T-helper 2 cell treated with Interferon-gamma antibody and Interleukin-4, amounts not matched to agents 5 μg/mL and 100 μg/mL, for 36 hours (primary cell): ENCODE measurements around the gene ADARB1.
"Not testable (repeated sequence)": the region's sequence is repeated elsewhere in the genome, so short reads cannot be mapped to it uniquely, and the experiment has no call there.

Source experiments
- DNase-seq: peaks from one replicate; pipeline ENCODE4 v3.0.0; 2021; ENCODE audit warnings: low spot score
- H3K27ac Mint-ChIP-seq: one replicate; pipeline ENCODE4 v1.8.0; 2021; ENCODE audit warnings: mild to moderate bottlenecking, mixed read lengths
- H3K27me3 Mint-ChIP-seq: one replicate; pipeline ENCODE4 v1.8.0; 2021; ENCODE audit warnings: low read depth, mixed read lengths
- H3K36me3 Mint-ChIP-seq: one replicate; pipeline ENCODE4 v1.8.0; 2021; ENCODE audit warnings: low read depth, mixed read lengths
- H3K4me1 Mint-ChIP-seq: one replicate; pipeline ENCODE4 v1.8.0; 2021; ENCODE audit warnings: low read depth, mixed read lengths
- H3K4me3 Mint-ChIP-seq: one replicate; pipeline ENCODE4 v1.8.0; 2022; ENCODE audit warnings: mild to moderate bottlenecking, moderate library complexity, mixed read lengths
- H3K9me3 Mint-ChIP-seq: one replicate; pipeline ENCODE4 v1.8.0; 2021; ENCODE audit warnings: mixed read lengths

ADARB1 gene

GRCh38 chr21:45134279-45135076 is 60.1 kb downstream of the ADARB1 start:
- H3K27ac Mint-ChIP-seq, result no peak overlapping the region
- H3K27me3 Mint-ChIP-seq, result no peaks in the 10 kb centered on the region
- DNase-seq, result no peak
- no peak overlapping the region for H3K4me3 Mint-ChIP-seq
- no peaks in the 10 kb centered on the region for H3K9me3 Mint-ChIP-seq
- H3K4me1 Mint-ChIP-seq, result peaks cover 10% of the 10 kb centered on the region
- H3K36me3 Mint-ChIP-seq, result peaks cover 3% of the 10 kb centered on the region

- Mint-ChIP-seq H3K9me3 (no peaks in the 10 kb centered on the region), H3K27me3 (no peaks in the 10 kb centered on the region), H3K4me1 (peaks cover 11% of the 10 kb centered on the region), H3K36me3 (peaks cover 3% of the 10 kb centered on the region), H3K4me3 (no peak overlapping the region), H3K27ac (no peak overlapping the region)
- DNase-seq, result no peak
These were observed 60.7 kb downstream of the ADARB1 start for GRCh38 chr21:45135122-45135521.

GRCh38 chr21:45135868-45136267 is 61.5 kb downstream of the ADARB1 start:
- Mint-ChIP-seq H3K4me3 (no peak overlapping the region), H3K4me1 (peaks cover 15% of the 10 kb centered on the region), H3K27me3 (no peaks in the 10 kb centered on the region), H3K27ac (no peak overlapping the region), H3K9me3 (no peaks in the 10 kb centered on the region), H3K36me3 (peaks cover 3% of the 10 kb centered on the region)
- DNase-seq, result no peak

- Mint-ChIP-seq H3K36me3 (peaks cover 3% of the 10 kb centered on the region), H3K4me1 (peaks cover 15% of the 10 kb centered on the region), H3K27me3 (no peaks in the 10 kb centered on the region), H3K27ac (no peak overlapping the region), H3K9me3 (no peaks in the 10 kb centered on the region), H3K4me3 (no peak overlapping the region)
- DNase-seq, result no peak
These were observed 62.1 kb downstream of the ADARB1 start for GRCh38 chr21:45136500-45136899.

DNA sequence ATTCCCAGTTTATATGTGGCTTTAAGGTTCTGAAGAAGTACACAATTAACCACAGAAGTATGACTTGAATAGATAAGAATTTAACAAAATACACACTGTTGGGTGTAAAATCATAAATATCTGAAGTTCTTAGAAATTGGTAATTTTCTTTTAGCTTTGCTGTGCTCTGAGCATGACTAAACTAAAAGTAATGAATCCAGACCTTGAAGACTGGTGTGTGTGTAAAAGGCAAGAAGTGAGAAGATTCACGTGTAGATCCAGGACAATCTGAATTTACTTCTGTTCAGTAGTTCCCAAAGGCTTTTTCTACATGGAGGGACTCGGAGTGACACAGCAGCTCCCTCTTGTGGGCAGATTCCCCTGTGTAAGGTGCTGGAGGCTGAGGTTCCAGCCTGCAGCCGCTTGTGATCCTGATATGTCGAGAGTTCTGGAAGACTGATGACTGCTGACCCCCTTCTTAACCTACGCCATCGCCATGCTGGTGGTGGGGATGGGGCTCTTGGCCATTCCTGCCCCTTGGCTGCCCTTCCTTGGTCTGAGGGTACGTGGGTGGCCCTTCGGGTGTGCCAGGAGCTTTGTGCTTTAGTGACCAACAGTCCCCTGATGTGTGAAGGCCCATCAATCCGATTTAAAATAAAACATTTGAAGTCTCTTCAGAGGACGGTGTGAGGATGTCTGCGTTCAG is 62.7 kb downstream of the ADARB1 start:
- no peak overlapping the region for H3K4me3 Mint-ChIP-seq
- H3K27ac Mint-ChIP-seq, result no peak overlapping the region
- H3K36me3 Mint-ChIP-seq, result peaks cover 3% of the 10 kb centered on the region
- no peaks in the 10 kb centered on the region for H3K27me3 Mint-ChIP-seq
- H3K9me3 Mint-ChIP-seq, result no peaks in the 10 kb centered on the region
- peak; percentile 39 for DNase-seq
- H3K4me1 Mint-ChIP-seq, result peaks cover 15% of the 10 kb centered on the region

GRCh38 chr21:45137612-45137937 is 63.2 kb downstream of the ADARB1 start:
- H3K27ac Mint-ChIP-seq, result no peak overlapping the region
- H3K4me3 Mint-ChIP-seq, result no peak overlapping the region
- H3K9me3 Mint-ChIP-seq, result no peaks in the 10 kb centered on the region
- no peaks in the 10 kb centered on the region for H3K27me3 Mint-ChIP-seq
- DNase-seq, result no peak
- peaks cover 15% of the 10 kb centered on the region for H3K4me1 Mint-ChIP-seq
- H3K36me3 Mint-ChIP-seq, result peaks cover 4% of the 10 kb centered on the region

DNA sequence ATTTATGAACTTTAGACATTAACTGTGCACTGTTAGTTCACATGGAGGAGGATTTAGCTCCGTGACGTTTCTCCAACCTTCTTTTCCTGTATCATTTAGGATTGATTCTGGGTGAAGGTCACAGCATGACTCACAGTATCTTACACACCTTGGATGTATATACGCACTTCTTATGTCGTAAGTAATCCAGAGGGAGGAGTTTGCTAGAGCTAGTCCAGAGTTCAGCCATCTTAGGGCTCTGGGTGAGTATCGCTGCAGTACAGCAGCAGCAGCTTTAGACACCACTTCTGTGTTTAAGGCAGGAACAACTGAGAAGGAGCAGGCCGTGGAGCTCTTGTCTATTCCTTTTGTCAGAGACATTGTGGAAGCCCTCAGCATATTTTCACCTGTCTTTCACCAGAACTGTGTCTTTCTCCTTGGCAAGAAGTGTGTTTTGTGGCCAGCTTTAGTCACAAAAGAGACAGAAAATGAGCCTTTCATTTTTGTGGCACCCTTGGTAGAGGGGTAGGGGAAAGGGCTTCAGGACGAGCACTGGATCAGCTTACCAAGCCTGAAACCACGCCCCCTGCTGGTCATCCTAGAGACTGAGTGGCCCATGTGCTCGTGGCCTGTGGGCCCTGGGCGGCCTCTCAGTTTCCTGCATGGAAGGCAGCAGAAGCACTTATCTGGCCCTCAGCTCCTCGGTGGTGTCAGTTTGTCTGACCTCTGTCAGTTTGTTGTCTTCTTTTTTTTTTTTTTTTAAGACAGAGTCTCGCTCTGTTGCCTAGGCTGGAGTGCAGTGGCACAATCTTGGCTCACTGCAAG is 64.0 kb downstream of the ADARB1 start:
- Mint-ChIP-seq H3K27me3 (no peaks in the 10 kb centered on the region), H3K27ac (no peak overlapping the region), H3K4me1 (peaks cover 12% of the 10 kb centered on the region), H3K4me3 (no peak overlapping the region), H3K36me3 (peaks cover 2% of the 10 kb centered on the region), H3K9me3 (no peaks in the 10 kb centered on the region)
- peak; percentile 64 for DNase-seq

DNA sequence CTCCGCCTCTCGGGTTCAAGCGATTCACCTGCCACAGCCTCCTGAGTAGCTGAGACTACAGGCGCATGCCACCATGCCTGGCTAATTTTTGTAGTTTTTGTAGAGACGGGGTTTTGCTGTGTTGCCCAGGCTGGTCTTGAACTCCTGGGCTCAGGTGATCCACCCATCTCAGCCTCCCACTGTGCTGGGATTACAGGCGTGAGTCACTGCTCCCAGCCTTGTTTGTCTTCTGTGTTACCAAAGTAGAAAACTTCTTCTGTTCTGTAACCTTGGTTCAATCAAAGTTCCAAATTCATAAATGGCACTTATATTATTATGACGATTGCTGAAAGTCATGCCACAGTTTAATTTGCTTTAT is 64.6 kb downstream of the ADARB1 start:
- not testable (repeated sequence) for DNase-seq, H3K27me3 Mint-ChIP-seq, H3K36me3 Mint-ChIP-seq, H3K27ac Mint-ChIP-seq, H3K9me3 Mint-ChIP-seq, H3K4me3 Mint-ChIP-seq
- H3K4me1 Mint-ChIP-seq, result peaks cover 12% of the 10 kb centered on the region

GRCh38 chr21:45139473-45139872 is 65.1 kb downstream of the ADARB1 start:
- no peaks in the 10 kb centered on the region for H3K27me3 Mint-ChIP-seq
- DNase-seq, result no peak
- H3K9me3 Mint-ChIP-seq, result no peaks in the 10 kb centered on the region
- no peak overlapping the region for H3K4me3 Mint-ChIP-seq
- peaks cover 12% of the 10 kb centered on the region for H3K4me1 Mint-ChIP-seq
- H3K27ac Mint-ChIP-seq, result no peak overlapping the region
- peaks cover 2% of the 10 kb centered on the region for H3K36me3 Mint-ChIP-seq

GRCh38 chr21:45140346-45140940 is 66.1 kb downstream of the ADARB1 start:
- H3K27ac Mint-ChIP-seq, result no peak overlapping the region
- no peaks in the 10 kb centered on the region for H3K27me3 Mint-ChIP-seq
- no peaks in the 10 kb centered on the region for H3K9me3 Mint-ChIP-seq
- peaks cover 12% of the 10 kb centered on the region for H3K4me1 Mint-ChIP-seq
- DNase-seq, result peak; percentile 61
- peaks cover 2% of the 10 kb centered on the region for H3K36me3 Mint-ChIP-seq
- no peak overlapping the region for H3K4me3 Mint-ChIP-seq

DNA sequence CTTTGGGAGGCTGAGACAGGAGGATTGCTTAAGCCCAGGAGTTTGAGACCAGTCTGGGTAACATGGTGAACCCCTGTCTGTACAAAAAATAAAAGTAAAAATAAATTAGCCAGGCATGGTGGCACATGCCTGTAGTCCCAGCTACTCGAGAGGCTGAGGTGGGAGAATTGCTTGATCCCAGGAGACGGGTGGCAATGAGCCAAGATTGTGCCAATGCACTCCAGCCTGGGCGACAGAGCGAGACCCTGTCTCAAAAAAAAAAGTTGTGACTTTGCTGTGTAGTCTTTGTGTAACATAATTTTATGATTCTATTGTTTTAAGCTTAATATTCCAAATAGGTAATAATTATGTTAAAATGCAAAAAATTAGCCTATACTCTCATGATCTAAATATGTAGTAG is 66.6 kb downstream of the ADARB1 start:
- peaks cover 12% of the 10 kb centered on the region for H3K4me1 Mint-ChIP-seq
- not testable (repeated sequence) for H3K36me3 Mint-ChIP-seq, DNase-seq

GRCh38 chr21:45141507-45141906 is 67.1 kb downstream of the ADARB1 start:
- DNase-seq, result no peak
- Mint-ChIP-seq H3K4me1 (peaks cover 12% of the 10 kb centered on the region), H3K9me3 (no peaks in the 10 kb centered on the region), H3K4me3 (no peak overlapping the region), H3K36me3 (peaks cover 4% of the 10 kb centered on the region), H3K27me3 (no peaks in the 10 kb centered on the region), H3K27ac (no peak overlapping the region)

More for the DNA sequence above, 66.6 kb downstream of the ADARB1 start:
- not testable (repeated sequence) for H3K4me3 Mint-ChIP-seq, H3K27ac Mint-ChIP-seq, H3K9me3 Mint-ChIP-seq, H3K27me3 Mint-ChIP-seq

DNA sequence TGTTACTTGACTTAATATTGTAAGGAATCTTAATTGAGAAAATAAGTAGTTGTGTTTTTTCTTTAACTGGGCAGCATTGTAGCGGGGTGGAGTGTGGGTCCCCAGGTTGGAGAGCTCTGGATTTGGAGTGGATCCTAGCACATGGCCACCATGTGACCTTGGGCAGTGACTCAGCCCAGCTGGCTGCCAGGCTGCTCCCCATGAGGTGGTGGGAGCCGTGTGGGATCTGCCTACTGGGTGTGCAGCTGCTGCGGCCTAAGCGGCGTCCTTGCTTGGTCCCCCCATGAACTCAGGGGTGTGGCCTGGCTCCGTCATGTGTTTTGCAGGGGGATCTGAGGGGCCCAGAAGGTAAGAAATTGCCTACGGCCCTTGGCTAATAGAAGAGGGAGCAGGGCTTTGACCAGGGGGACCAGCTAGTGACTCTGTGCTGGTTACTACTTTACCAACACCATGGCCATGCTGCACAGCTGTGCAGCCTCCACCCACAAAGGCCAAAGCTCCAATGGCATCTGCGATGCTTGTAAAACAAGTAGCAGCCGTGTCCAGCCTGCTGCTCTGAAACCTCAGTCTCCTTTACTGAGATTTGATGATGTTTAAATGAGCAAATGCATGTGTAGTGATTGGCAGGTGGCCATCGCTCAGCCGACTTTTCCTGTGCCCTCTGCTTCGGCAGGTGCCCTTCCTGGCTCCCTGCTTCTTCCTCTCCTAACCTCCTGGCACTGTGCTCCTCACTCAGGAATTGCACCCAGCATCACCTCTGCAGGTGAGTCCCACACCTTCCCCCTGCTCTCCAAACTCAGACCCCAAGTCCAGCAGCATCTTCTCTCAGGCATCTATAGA is 68.3 kb downstream of the ADARB1 start:
- no peak for DNase-seq
- H3K36me3 Mint-ChIP-seq, result peaks cover 4% of the 10 kb centered on the region
- H3K4me1 Mint-ChIP-seq, result peaks cover 11% of the 10 kb centered on the region
- no peaks in the 10 kb centered on the region for H3K9me3 Mint-ChIP-seq
- H3K27ac Mint-ChIP-seq, result peak overlapping the region; percentile 46
- no peak overlapping the region for H3K4me3 Mint-ChIP-seq
- no peaks in the 10 kb centered on the region for H3K27me3 Mint-ChIP-seq
